Endothelial cell of umbilical vein (primary cell): Measurements from ENCODE around the gene KCNF1. TPM values are rescaled to one million over a fixed set of nuclear protein-coding genes. Genes with fewer than 3 reads are reported as not detected.

ENCODE experiments used
- BruUV-seq: library from RNA; stranded (reverse); fragments of 400-500 nt; replicated peaks from 2 replicates; lab custom pipeline; 2021; lab: Mats Ljungman, UMichigan
- CTCF ChIA-PET: fragments of 300-600, 350-600 bp; sonication (Branson Sonifier 250); formaldehyde crosslinking; loops from one replicate; lab custom pipeline; 2021; ENCODE audit warnings: antibody characterized with exemption, inconsistent platforms; lab: Charles Lee
- POLR2A ChIA-PET: fragments of 300-600, 350-600 bp; sonication (Branson Sonifier 250); formaldehyde crosslinking; loops from one replicate; lab custom pipeline; 2021; ENCODE audit warnings: antibody characterized with exemption, inconsistent platforms; lab: Charles Lee
- DNase-seq: peaks from one replicate; pipeline ENCODE4 v3.0.0-alpha.2; 2011; ENCODE audit warnings: low read depth, low spot score
- FAIRE-seq: peaks from 2 replicates; lab custom pipeline; 2011; peaks lifted over from hg19 to GRCh38; lab: Jason Lieb, UNC
- H2AFZ ChIP-seq: 2 replicates; pipeline ENCODE4 v1.6.0; 2012; ENCODE audit warnings: low read depth, low read length, control low read depth, inconsistent platforms
- H3K27ac ChIP-seq: 2 replicates; pipeline ENCODE4 v1.5.1; 2011; ENCODE audit warnings: low read depth, mild to moderate bottlenecking, control low read depth, low read length, moderate library complexity; ENCODE audit not compliant: insufficient read depth
- H3K27me3 ChIP-seq, 2 experiments: 2 replicates each; pipeline versions ENCODE4 v1.6.0 to v1.6.1; 2011; ENCODE audit warnings: low read length in 2 of 2, mixed read lengths in 1 of 2; ENCODE audit not compliant: control insufficient read depth in 2 of 2, insufficient read depth in 2 of 2
- H3K36me3 ChIP-seq, 2 experiments: 2 replicates in 1 of 2; 3 replicates in 1 of 2; pipeline ENCODE4 v1.5.1; 2011; ENCODE audit warnings: low read length in 2 of 2, mild to moderate bottlenecking in 1 of 2, moderate library complexity in 1 of 2; ENCODE audit not compliant: control insufficient read depth in 2 of 2, insufficient read depth in 2 of 2; ENCODE audit errors: extremely low read depth in 1 of 2
- H3K4me1 ChIP-seq: 3 replicates; pipeline ENCODE4 v1.5.1; 2011; ENCODE audit warnings: mild to moderate bottlenecking, low read length; ENCODE audit not compliant: control insufficient read depth, insufficient read depth; ENCODE audit errors: extremely low read depth
- H3K4me2 ChIP-seq: 2 replicates; pipeline ENCODE4 v1.6.1; 2011; ENCODE audit warnings: low read length, control low read depth, mixed read lengths; ENCODE audit not compliant: insufficient read depth
- H3K4me3 ChIP-seq, 3 experiments: fragments of 200-600 bp in 1 of 3; sonication (generic), shearing (Covaris generic) in 1 of 3; replicated peaks in 1 of 3; 2 replicates each; pipeline ENCODE4 v1.5.1; 2011 to 2016; ENCODE audit warnings: control low read depth in 3 of 3, low read length in 3 of 3, mild to moderate bottlenecking in 2 of 3, inconsistent platforms in 1 of 3, low read depth in 1 of 3, moderate library complexity in 1 of 3; ENCODE audit not compliant: insufficient read depth in 1 of 3
- H3K79me2 ChIP-seq: 2 replicates; pipeline ENCODE4 v1.6.0; 2012; ENCODE audit warnings: low read length, inconsistent platforms; ENCODE audit not compliant: control insufficient read depth, insufficient read depth
- H3K9ac ChIP-seq: replicated peaks from 2 replicates; pipeline ENCODE3; 2011; ENCODE audit warnings: low read length, control low read depth; ENCODE audit not compliant: insufficient read depth; ENCODE audit errors: extremely low read depth
- H3K9me1 ChIP-seq: replicated peaks from 3 replicates; pipeline ENCODE4 v1.6.0; 2011; ENCODE audit warnings: mild to moderate bottlenecking, low read length; ENCODE audit not compliant: control insufficient read depth, insufficient read depth; ENCODE audit errors: extremely low read depth
- H3K9me3 ChIP-seq: replicated peaks from 2 replicates; pipeline ENCODE4 v1.5.1; 2012; ENCODE audit warnings: low read length, inconsistent platforms; ENCODE audit not compliant: control insufficient read depth, insufficient read depth
- H4K20me1 ChIP-seq: replicated peaks from 2 replicates; pipeline ENCODE3; 2011; ENCODE audit warnings: mild to moderate bottlenecking, low read length; ENCODE audit not compliant: control insufficient read depth, insufficient read depth; ENCODE audit errors: extremely low read depth
- EZH2 ChIP-seq: IDR thresholded peaks from 2 replicates; pipeline ENCODE4 v1.6.1; 2012; ENCODE audit warnings: borderline replicate concordance, low read depth, mild to moderate bottlenecking, moderate library complexity, low read length, inconsistent platforms; ENCODE audit not compliant: severe bottlenecking
- FOS ChIP-seq: IDR thresholded peaks from 2 replicates; pipeline ENCODE4 v1.6.1; 2011; ENCODE audit warnings: mild to moderate bottlenecking, low read length, moderate library complexity, borderline replicate concordance; ENCODE audit not compliant: insufficient read depth
- GATA2 ChIP-seq: IDR thresholded peaks from 2 replicates; pipeline ENCODE4 v1.7.0; 2011; ENCODE audit warnings: low read depth, mild to moderate bottlenecking, moderate library complexity, mixed read lengths, low read length; ENCODE audit not compliant: insufficient read length, insufficient read depth
- JUN ChIP-seq: IDR thresholded peaks from 2 replicates; pipeline ENCODE4 v1.6.1; 2011; ENCODE audit warnings: borderline replicate concordance, low read depth; ENCODE audit not compliant: insufficient read length, insufficient read depth
- MAX ChIP-seq: IDR thresholded peaks from 2 replicates; pipeline ENCODE4 v1.6.1; 2011; ENCODE audit not compliant: insufficient read depth, insufficient read length
- MYC ChIP-seq: IDR thresholded peaks from one replicate; pipeline ENCODE4 v1.6.1; 2011; ENCODE audit warnings: mild to moderate bottlenecking, low read depth, low read length
- POLR2A ChIP-seq: IDR thresholded peaks from 2 replicates; pipeline ENCODE4 v1.6.1; 2012; ENCODE audit warnings: low read depth, mild to moderate bottlenecking, control low read depth, low read length
- POLR2AphosphoS5 ChIP-seq: IDR thresholded peaks from 2 replicates; pipeline ENCODE4 v1.6.1; 2012; ENCODE audit warnings: low read depth, mild to moderate bottlenecking, control low read depth, low read length, moderate library complexity; ENCODE audit not compliant: insufficient read depth
- dilution Hi-C: fragments of 300-500 bp; cut with MboI; formaldehyde crosslinking; loops from one replicate; pipeline ENCODE4 v1.15.0; 2019; ENCODE audit warnings: low sequenced_read_pairs; ENCODE audit not compliant: extremely low pct_ligation_motif_present
- intact Hi-C: fragments of 100-400 bp; cut with micrococcal nuclease; formaldehyde crosslinking; loops from one replicate; pipeline ENCODE4 v1.10.0; 2022
- polyA plus RNA-seq, 4 experiments: library from polyadenylated mRNA; depleted of rRNA in 3 of 4; stranded (reverse) in 3 of 4; unstranded in 1 of 4; fragments of >200 nt; gene quantifications; 2 replicates each; pipeline versions ENCODE4 v1.2.1 to v1.2.3, GENCODE V29; 2011 to 2012; ENCODE audit warnings: missing spikeins in 1 of 4
- total RNA-seq: library from RNA; stranded (reverse); gene quantifications from 2 replicates; pipeline ENCODE4 v1.2.3, GENCODE V29; 2021
- TF ChIP-seq, protein P1 (sequence below), 2 donors: IDR thresholded peaks; 1 replicate in 1 of 2; 2 replicates in 1 of 2; pipeline ENCODE4 v1.5.1; 2011; ENCODE audit warnings: low read length in 2 of 2, mild to moderate bottlenecking in 2 of 2, moderate library complexity in 2 of 2, control low read depth in 1 of 2, inconsistent platforms in 1 of 2, low read depth in 1 of 2; ENCODE audit not compliant: insufficient read depth in 1 of 2; ENCODE audit errors: extremely low read depth in 1 of 2

The KCNF1 gene
- total and polyA plus RNA-seq, 2 donors (not counting 3 experiments of a cell fraction or from before 2014, with no cell fraction given), result 0.23 to 0.42 TPM

DNA sequence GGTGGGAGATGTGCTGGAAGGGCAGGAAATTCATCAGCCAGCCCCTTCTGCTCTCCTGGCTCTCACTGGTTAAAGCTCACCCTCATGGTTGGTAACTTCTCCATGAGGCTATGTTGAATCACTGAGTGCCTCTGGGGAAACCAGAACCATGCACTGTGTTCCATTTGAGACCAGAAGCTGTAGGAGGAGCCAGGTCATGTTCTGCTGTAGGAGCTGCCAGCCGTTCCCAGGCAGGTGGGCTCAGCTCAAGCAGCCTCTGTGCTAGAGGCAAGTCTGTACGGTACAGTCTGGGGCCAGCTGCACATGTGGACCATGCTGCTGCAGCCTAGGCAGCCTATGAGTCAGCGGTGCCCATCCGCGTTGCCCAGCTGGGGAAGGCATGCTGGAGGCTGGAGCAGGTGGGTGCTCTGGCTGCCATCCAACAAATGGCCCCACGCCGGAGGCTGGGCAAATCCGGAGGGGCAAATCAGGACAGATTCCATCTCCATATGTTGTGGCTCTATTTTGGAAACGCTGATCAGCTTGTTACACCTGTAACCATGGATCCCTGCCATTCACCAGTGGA lies 22.0 kb upstream of the KCNF1 start:
- BruUV-seq, result no TSS peak
- DNase-seq, result no peak
- H3K79me2 ChIP-seq, result no peaks in the 10 kb centered on the region
- H3K4me3 ChIP-seq, result no peak overlapping the region
- H3K4me2 ChIP-seq, result no peak overlapping the region
- no peaks in the 10 kb centered on the region for H3K9me3 ChIP-seq
- no peak overlapping the region for H2AFZ ChIP-seq
- no peak overlapping the region for H3K27ac ChIP-seq
- no peaks in the 10 kb centered on the region for H3K36me3 ChIP-seq
- ChIA-PET POLR2A (no interaction called here), CTCF (interaction anchor here (0.9 to 1.6 kb wide), 3 partner anchors 10 to 57 kb away, joined by 3 to 5 read pairs (median 4); no protein-coding TSS in a partner anchor)
- intact Hi-C loops, result no loop called here
- no peaks in the 10 kb centered on the region for H4K20me1 ChIP-seq
- H3K4me1 ChIP-seq, result no peaks in the 10 kb centered on the region
- TF ChIP-seq, protein P1, sequence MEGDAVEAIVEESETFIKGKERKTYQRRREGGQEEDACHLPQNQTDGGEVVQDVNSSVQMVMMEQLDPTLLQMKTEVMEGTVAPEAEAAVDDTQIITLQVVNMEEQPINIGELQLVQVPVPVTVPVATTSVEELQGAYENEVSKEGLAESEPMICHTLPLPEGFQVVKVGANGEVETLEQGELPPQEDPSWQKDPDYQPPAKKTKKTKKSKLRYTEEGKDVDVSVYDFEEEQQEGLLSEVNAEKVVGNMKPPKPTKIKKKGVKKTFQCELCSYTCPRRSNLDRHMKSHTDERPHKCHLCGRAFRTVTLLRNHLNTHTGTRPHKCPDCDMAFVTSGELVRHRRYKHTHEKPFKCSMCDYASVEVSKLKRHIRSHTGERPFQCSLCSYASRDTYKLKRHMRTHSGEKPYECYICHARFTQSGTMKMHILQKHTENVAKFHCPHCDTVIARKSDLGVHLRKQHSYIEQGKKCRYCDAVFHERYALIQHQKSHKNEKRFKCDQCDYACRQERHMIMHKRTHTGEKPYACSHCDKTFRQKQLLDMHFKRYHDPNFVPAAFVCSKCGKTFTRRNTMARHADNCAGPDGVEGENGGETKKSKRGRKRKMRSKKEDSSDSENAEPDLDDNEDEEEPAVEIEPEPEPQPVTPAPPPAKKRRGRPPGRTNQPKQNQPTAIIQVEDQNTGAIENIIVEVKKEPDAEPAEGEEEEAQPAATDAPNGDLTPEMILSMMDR (IDR thresholded peaks at IDR 0.05; ENCODE audit: extremely low read depth in 1 of 2, insufficient read depth in 1 of 2, low read depth in 1 of 2, low read length in 2 of 2), result no peak
- TF ChIP-seq POLR2AphosphoS5 (no peak), POLR2A (no peak)
- H3K9me1 ChIP-seq, result no peaks in the 10 kb centered on the region
- no peaks in the 10 kb centered on the region for H3K27me3 ChIP-seq
- dilution Hi-C loops, result no loop called here
- no peak overlapping the region for H3K9ac ChIP-seq
- no peak for FAIRE-seq

- Histone ChIP-seq H3K9ac (no peak overlapping the region), H3K27ac (no peak overlapping the region), H3K4me2 (no peak overlapping the region), H3K4me3 (no peak overlapping the region), H3K4me1 (no peaks in the 10 kb centered on the region), H3K9me3 (no peaks in the 10 kb centered on the region), H3K79me2 (no peaks in the 10 kb centered on the region), H3K36me3 (no peaks in the 10 kb centered on the region), H3K9me1 (no peaks in the 10 kb centered on the region), H3K27me3 (no peaks in the 10 kb centered on the region), H2AFZ (no peak overlapping the region), H4K20me1 (no peaks in the 10 kb centered on the region)
- dilution Hi-C loops (no loop called here), intact Hi-C loops (no loop called here)
- FAIRE-seq, result no peak
- CTCF ChIA-PET, result interaction anchor here (0.6 to 1.5 kb wide), 3 partner anchors 9 to 167 kb away, joined by 3 to 4 read pairs (median 4); no protein-coding TSS in a partner anchor
- DNase-seq, result no peak
- POLR2A ChIA-PET, result no interaction called here
- no TSS peak for BruUV-seq
- TF ChIP-seq EZH2, result no peak
- no peak for TF ChIP-seq POLR2A
- TF ChIP-seq FOS, result no peak
- TF ChIP-seq MYC, result no peak
- TF ChIP-seq, protein P1 (IDR thresholded peaks at IDR 0.05; ENCODE audit: extremely low read depth in 1 of 2, insufficient read depth in 1 of 2, low read depth in 1 of 2, low read length in 2 of 2), result no peak
- no peak for TF ChIP-seq GATA2
- TF ChIP-seq POLR2AphosphoS5, result no peak
- TF ChIP-seq MAX, result no peak
- TF ChIP-seq JUN, result no peak
These were observed 20.9 kb upstream of the KCNF1 start for GRCh38 chr2:10890706-10891270.
